HCT116 (cell line): ENCODE measurements around the gene VIPR2. TPM values are rescaled to one million over a fixed set of nuclear protein-coding genes. Genes with fewer than 3 reads are reported as not detected.

Experiments used
- ATAC-seq: fragments of 200-7000 bp; cut with Tn5 transposase; 2 replicates; pipeline ENCODE4 v1.9.1; 2020; ENCODE audit warnings: mild to moderate bottlenecking, moderate library complexity
- BruUV-seq: library from RNA; stranded (reverse); fragments of 400-500 nt; replicated peaks from 2 replicates; lab custom pipeline; 2021; lab: Mats Ljungman, UMichigan
- CTCF ChIA-PET: fragments of 300-600 bp; sonication (Branson Sonifier 250); formaldehyde crosslinking; loops from one replicate; lab custom pipeline; 2021; ENCODE audit warnings: antibody characterized with exemption; lab: Charles Lee
- POLR2A ChIA-PET: fragments of 300-600, 350-600 bp; sonication (Branson Sonifier 250); formaldehyde crosslinking; loops from one replicate; lab custom pipeline; 2021; ENCODE audit warnings: antibody characterized with exemption; lab: Charles Lee
- RAD21 ChIA-PET, 2 experiments: fragments of 300-600 bp; sonication (Branson Sonifier 250); formaldehyde crosslinking; loops; one replicate each; lab custom pipeline; 2023; ENCODE audit warnings: low total read pairs in 2 of 2; ENCODE audit not compliant: uncharacterized antibody in 2 of 2, unreplicated experiment in 2 of 2, low non-redundant PET in 1 of 2; lab: Charles Lee
- DNase-seq: peaks from one replicate; pipeline ENCODE4 v3.0.0-alpha.2; 2010; ENCODE audit warnings: low read depth, low spot score
- H2AFZ ChIP-seq: fragments of 200-600 bp; shearing (Covaris generic), sonication (generic); 2 replicates; pipeline ENCODE4 v1.6.1; 2017; ENCODE audit warnings: low read depth, mixed run types, mixed read lengths, antibody characterized with exemption, low read length; ENCODE audit not compliant: poor library complexity, severe bottlenecking
- H3K27ac ChIP-seq: 2 replicates; pipeline ENCODE4 v1.5.1; 2012; ENCODE audit warnings: low read depth, low read length
- H3K27me3 ChIP-seq: fragments of 200-600 bp; sonication (generic); 2 replicates; pipeline ENCODE4 v1.6.1; 2016; ENCODE audit warnings: mixed run types, low read length, mixed read lengths; ENCODE audit not compliant: insufficient read depth
- H3K36me3 ChIP-seq, 2 experiments: fragments of 200-500 bp in 1 of 2; fragments of 200-600 bp in 1 of 2; sonication (Bioruptor generic) in 1 of 2; sonication (generic) in 1 of 2; 2 replicates each; pipeline versions ENCODE4 v1.5.1 to v1.6.1; 2014 to 2016; ENCODE audit warnings: low read length in 2 of 2, inconsistent platforms in 1 of 2, mixed read lengths in 1 of 2, mixed run types in 1 of 2; ENCODE audit not compliant: insufficient read depth in 2 of 2, control insufficient read depth in 1 of 2
- H3K4me1 ChIP-seq, 2 experiments: fragments of 200-600 bp in 1 of 2; sonication (generic) in 1 of 2; 2 replicates each; pipeline versions ENCODE4 v1.5.1 to v1.6.1; 2012 to 2017; ENCODE audit warnings: low read length in 2 of 2, inconsistent platforms in 1 of 2, mild to moderate bottlenecking in 1 of 2, mixed read lengths in 1 of 2, mixed run types in 1 of 2, moderate library complexity in 1 of 2; ENCODE audit not compliant: insufficient read depth in 2 of 2, control insufficient read depth in 1 of 2
- H3K4me2 ChIP-seq: fragments of 200-600 bp; sonication (generic); 2 replicates; pipeline ENCODE4 v1.6.1; 2017; ENCODE audit warnings: mixed run types, low read length, mixed read lengths
- H3K4me3 ChIP-seq, 2 experiments: fragments of 200-600 bp in 1 of 2; sonication (generic) in 1 of 2; replicated peaks in 1 of 2; 2 replicates each; pipeline ENCODE4 v1.5.1; 2011 to 2016; ENCODE audit warnings: low read length in 2 of 2, control low read depth in 1 of 2, low read depth in 1 of 2, mild to moderate bottlenecking in 1 of 2, mixed read lengths in 1 of 2, mixed run types in 1 of 2
- H3K79me2 ChIP-seq: fragments of 200-600 bp; sonication (generic); 2 replicates; pipeline ENCODE4 v1.6.1; 2017; ENCODE audit warnings: mild to moderate bottlenecking, mixed run types, low read length, moderate library complexity, mixed read lengths; ENCODE audit not compliant: insufficient read depth
- H3K9ac ChIP-seq: fragments of 200-600 bp; sonication (generic); 2 replicates; pipeline ENCODE4 v1.6.1; 2016; ENCODE audit warnings: low read length, mixed read lengths
- H3K9me2 ChIP-seq: fragments of 200-600 bp; sonication (generic), shearing (Covaris generic); 2 replicates; pipeline ENCODE4 v1.6.1; 2017; ENCODE audit warnings: mixed run types, mild to moderate bottlenecking, moderate library complexity; ENCODE audit not compliant: insufficient read depth
- H3K9me3 ChIP-seq, 2 experiments: fragments of 200-500 bp in 1 of 2; fragments of 200-600 bp in 1 of 2; sonication (Bioruptor generic) in 1 of 2; sonication (generic) in 1 of 2; 2 replicates each; pipeline ENCODE4 v1.6.1; 2014 to 2017; ENCODE audit warnings: low read length in 2 of 2, mixed read lengths in 2 of 2, inconsistent platforms in 1 of 2, low read depth in 1 of 2, mild to moderate bottlenecking in 1 of 2, mixed run types in 1 of 2, moderate library complexity in 1 of 2; ENCODE audit not compliant: control insufficient read depth in 1 of 2, insufficient read depth in 1 of 2
- H4K20me1 ChIP-seq: fragments of 200-600 bp; sonication (generic), shearing (Covaris generic); 2 replicates; pipeline ENCODE4 v1.6.1; 2017; ENCODE audit warnings: mixed run types, mild to moderate bottlenecking, moderate library complexity; ENCODE audit not compliant: insufficient read depth
- CBX3 ChIP-seq: IDR thresholded peaks from 2 replicates; pipeline ENCODE4 v1.6.1; 2012; ENCODE audit warnings: low read depth
- CEBPB ChIP-seq: IDR thresholded peaks from 2 replicates; pipeline ENCODE4 v1.6.1; 2012; ENCODE audit warnings: low read depth
- ELF1 ChIP-seq: IDR thresholded peaks from 2 replicates; pipeline ENCODE4 v1.6.1; 2012; ENCODE audit warnings: low read depth, borderline replicate concordance
- EZH2 ChIP-seq: fragments of 200-600 bp; sonication (generic); IDR thresholded peaks from 2 replicates; pipeline ENCODE4 v1.6.1; 2017; ENCODE audit warnings: antibody characterized with exemption, mixed run types
- EZH2phosphoT487 ChIP-seq: fragments of 200-600 bp; IDR thresholded peaks from 2 replicates; pipeline ENCODE4 v1.6.1; 2018; ENCODE audit warnings: antibody characterized with exemption, borderline replicate concordance
- FOSL1 ChIP-seq: IDR thresholded peaks from 2 replicates; pipeline ENCODE4 v1.6.1; 2012; ENCODE audit warnings: low read depth
- POLR2AphosphoS5 ChIP-seq: IDR thresholded peaks from 2 replicates; pipeline ENCODE4 v1.6.1; 2011; ENCODE audit warnings: mild to moderate bottlenecking, low read depth, low read length, moderate library complexity
- TCF7L2 ChIP-seq: IDR thresholded peaks from 2 replicates; pipeline ENCODE4 v1.7.0; 2011; ENCODE audit warnings: borderline replicate concordance, inconsistent platforms; ENCODE audit not compliant: insufficient read depth, insufficient read length; ENCODE audit errors: extremely low read depth
- YY1 ChIP-seq: IDR thresholded peaks from 2 replicates; pipeline ENCODE4 v1.6.1; 2011; ENCODE audit warnings: low read length, low read depth, moderate library complexity, mild to moderate bottlenecking; ENCODE audit not compliant: insufficient replicate concordance; ENCODE audit errors: extremely low read depth
- ZNF274 ChIP-seq: fragments of 200-500 bp; sonication (Bioruptor generic); IDR thresholded peaks from 2 replicates; pipeline ENCODE4 v1.6.1; 2014; ENCODE audit warnings: mild to moderate bottlenecking, low read depth, low read length, inconsistent platforms
- intact Hi-C: fragments of 100-400 bp; cut with micrococcal nuclease; formaldehyde crosslinking; loops from 2 replicates; pipeline ENCODE4 v1.10.0; 2022
- total RNA-seq: library from RNA; stranded (reverse); gene quantifications from one replicate; pipeline ENCODE4 v1.2.1, GENCODE V29; 2021; ENCODE audit not compliant: unreplicated experiment
- TF ChIP-seq, protein P1 (sequence below): IDR thresholded peaks from 2 replicates; pipeline ENCODE4 v1.6.1; 2011; ENCODE audit warnings: mild to moderate bottlenecking, low read length, moderate library complexity; ENCODE audit not compliant: insufficient replicate concordance; ENCODE audit errors: extremely low read depth

Gene VIPR2
- total RNA-seq, 1 experiment from 2014 or later: 0.10 TPM

DNA sequence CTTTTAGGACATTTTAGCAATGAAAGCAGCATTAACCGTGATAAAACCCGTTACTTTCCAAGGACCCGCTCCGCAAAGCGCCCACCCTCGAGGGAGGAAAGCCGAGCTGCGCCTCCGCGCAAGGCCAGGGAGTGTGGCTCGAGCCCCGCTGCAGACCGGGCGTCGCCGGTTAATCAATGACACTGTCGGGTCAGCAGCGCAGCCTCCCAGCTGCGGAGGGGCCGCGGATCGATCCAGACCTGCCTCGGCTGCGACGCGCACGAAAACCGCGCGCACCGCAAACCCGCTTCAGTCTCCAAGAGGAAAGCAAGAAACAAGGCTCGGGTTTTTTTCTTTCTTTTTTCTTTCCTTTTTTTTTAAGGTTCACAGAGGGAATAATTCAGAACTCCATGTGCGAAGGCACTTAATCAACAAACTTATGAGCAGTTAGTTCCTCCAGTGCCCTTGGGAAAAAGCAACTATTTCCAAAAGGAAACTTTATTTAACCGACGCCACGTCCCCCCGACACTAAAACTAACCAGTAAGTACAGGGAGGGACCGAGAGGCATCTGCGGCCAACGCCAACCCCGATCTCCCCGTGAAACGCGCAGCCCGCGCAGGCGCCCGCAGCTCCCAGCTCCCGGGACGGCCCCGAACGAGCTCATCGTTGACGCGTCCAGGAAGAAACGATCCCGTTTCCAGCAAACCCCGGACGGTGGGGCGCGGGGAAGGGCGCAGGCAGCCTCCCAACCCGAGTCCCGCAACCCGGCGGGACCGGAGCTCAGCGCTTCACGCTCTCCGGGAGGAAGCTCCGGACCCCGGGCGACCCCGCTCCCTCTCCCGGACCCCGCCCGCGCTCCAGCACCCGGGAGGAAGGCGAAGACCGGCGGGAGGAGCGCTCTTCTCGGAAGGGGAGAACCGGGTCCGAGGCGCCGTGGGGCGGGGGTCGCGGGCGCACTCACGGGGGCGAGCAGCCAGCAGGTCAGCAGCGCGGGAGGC lies 598 bp downstream of the VIPR2 start:
- ATAC-seq: no peak
- TF ChIP-seq ZNF274 (no peak), CBX3 (no peak), ELF1 (no peak), FOSL1 (no peak), POLR2AphosphoS5 (no peak), EZH2 (no peak), YY1 (no peak), TCF7L2 (no peak), EZH2phosphoT487 (no peak), CEBPB (no peak)
- TF ChIP-seq, protein P1, sequence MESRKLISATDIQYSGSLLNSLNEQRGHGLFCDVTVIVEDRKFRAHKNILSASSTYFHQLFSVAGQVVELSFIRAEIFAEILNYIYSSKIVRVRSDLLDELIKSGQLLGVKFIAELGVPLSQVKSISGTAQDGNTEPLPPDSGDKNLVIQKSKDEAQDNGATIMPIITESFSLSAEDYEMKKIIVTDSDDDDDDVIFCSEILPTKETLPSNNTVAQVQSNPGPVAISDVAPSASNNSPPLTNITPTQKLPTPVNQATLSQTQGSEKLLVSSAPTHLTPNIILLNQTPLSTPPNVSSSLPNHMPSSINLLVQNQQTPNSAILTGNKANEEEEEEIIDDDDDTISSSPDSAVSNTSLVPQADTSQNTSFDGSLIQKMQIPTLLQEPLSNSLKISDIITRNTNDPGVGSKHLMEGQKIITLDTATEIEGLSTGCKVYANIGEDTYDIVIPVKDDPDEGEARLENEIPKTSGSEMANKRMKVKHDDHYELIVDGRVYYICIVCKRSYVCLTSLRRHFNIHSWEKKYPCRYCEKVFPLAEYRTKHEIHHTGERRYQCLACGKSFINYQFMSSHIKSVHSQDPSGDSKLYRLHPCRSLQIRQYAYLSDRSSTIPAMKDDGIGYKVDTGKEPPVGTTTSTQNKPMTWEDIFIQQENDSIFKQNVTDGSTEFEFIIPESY: no peak
- POLR2A ChIA-PET: no interaction called here
- H3K9me2 ChIP-seq: no peaks in the 10 kb centered on the region
- H3K36me3 ChIP-seq: no peaks in the 10 kb centered on the region
- H3K9ac ChIP-seq: no peak overlapping the region
- H3K4me2 ChIP-seq: no peak overlapping the region
- no peaks in the 10 kb centered on the region for H3K4me1 ChIP-seq
- DNase-seq: no peak
- no peak overlapping the region for H3K4me3 ChIP-seq
- no peak overlapping the region for H2AFZ ChIP-seq
- H3K27me3 ChIP-seq: no peaks in the 10 kb centered on the region; the same call in 1 of the 2 replicates
- no peaks in the 10 kb centered on the region for H3K9me3 ChIP-seq
- H3K79me2 ChIP-seq: no peaks in the 10 kb centered on the region
- no peaks in the 10 kb centered on the region for H4K20me1 ChIP-seq
- CTCF ChIA-PET: no interaction called here
- BruUV-seq: no TSS peak
- intact Hi-C loops: no loop called here
- RAD21 ChIA-PET: no interaction called here
- H3K27ac ChIP-seq: no peak overlapping the region
